GM21360 (cell line): Measurements from ENCODE around the gene C3orf80.
"Not testable (repeated sequence)": the region's sequence is repeated elsewhere in the genome, so short reads cannot be mapped to it uniquely, and the experiment has no call there.

ENCODE experiments used
- ATAC-seq: cut with Tn5 transposase; IDR thresholded peaks from one replicate; pipeline ENCODE4 v1.9.1; 2021; ENCODE audit warnings: mild to moderate bottlenecking, moderate library complexity; ENCODE audit not compliant: unreplicated experiment

The C3orf80 gene

DNA sequence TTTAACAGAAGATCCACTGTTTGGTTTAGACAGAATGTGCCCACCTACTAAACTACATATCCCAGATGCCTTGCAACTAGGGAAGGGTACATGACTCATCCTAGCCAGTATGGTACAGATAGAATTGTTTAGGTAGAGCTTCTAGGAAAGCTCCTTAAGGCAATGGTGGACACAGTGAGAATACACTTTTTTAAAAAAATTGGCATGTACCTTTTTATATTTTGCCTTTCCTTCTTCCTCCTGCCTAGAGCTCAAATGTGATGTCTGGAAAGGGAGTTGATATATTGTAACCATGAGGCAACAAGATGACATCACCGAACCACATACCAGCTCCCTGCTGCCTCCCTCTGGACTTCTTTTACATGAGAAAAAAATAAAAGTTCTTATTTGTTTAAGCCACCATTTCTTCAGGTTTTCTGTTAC lies 14.4 kb upstream of the C3orf80 start:
- no peak for ATAC-seq

DNA sequence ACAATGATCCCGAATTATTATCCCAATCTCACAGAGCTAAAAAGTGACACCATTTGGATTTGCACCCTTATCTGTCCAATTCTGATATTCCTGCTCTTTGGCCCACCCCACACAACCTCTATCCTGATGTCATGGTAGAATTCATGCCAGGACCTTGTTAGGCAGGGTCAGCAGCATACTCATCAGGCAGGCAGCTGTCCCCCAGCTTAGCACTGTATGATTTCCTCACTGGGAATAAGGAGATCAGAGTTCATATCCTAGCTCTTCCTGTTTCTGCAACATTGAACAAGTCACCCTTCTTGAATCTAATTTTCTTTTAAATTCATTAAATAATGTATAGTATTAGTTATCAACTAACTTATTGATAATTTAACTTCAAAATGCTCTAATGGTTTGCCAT lies 12.0 kb upstream of the C3orf80 start:
- no peak for ATAC-seq

DNA sequence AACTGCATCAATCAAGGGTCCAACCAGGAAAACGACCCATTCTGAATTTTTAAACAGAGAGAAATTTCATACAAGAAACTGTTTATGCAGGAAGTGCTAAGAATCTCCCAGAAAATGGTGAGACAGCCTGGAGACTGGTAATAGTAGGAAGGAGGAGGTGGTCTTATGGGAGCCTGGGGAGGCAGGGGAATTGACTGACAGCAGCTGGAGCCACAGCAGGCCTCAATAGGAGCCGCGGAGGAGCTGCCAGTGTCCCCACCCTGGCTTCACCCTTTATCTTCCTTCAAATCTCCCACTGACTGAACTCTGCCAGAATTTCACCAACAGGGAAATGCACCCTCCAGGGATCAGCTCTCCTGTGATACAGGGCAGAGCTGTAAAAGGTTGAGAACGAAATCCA lies 7.5 kb upstream of the C3orf80 start:
- no peak for ATAC-seq

DNA sequence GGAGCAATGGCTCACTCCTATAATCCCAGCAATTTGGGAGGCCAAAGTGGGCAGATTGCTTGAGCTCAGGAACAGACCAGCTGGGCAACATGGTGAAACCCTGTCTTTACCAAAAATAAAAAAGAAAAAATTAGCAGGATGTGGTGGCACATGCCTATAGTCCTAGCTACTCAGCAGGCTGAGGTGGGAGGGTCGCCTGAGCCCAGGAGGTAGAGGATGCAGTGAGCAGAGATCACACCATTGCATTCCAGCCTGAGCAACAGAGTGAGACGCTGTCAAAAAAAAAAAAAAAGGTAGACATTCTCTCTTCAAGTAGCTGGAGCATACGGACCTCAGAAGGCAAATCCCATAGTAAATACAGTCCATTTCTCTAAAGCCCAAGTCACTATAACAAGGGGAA lies 7.1 kb upstream of the C3orf80 start:
- ATAC-seq, result no peak

DNA sequence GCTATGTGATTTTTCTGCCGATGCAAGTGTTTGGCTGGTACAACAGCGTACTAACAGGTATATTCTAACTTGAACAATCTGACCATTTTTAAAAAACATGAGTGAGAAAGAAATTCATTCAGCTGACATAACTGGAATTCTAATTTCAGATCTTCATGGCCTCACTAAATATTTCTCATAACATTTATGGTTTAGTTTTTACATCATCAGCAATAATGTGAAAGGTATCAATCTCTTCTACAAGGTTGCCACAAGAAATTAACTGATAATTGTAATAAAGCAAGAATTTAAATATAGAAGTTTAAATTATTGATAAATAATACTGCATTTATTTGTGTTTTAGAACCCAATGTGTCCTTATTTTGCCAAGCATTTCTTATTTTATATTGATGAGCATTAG lies 5.2 kb upstream of the C3orf80 start:
- no peak for ATAC-seq

DNA sequence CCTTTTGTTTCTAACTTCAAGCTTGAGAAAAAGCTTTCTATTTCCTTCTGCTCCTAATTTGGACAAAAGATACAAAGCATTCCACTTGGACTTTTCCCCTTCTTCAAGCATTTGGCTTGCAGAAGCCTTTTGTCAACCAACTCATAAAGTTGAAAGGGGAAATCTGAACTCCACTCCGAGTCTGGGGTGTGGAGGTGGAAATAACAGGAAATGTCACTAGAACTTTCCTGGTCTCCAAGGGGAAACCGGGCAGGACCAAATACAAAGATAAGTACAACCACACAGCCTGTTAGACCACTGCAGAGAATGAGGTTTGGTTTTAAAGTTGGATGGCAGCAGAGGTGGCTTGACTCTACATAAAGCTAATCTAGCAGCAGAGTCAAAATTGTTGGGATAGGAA lies 4.2 kb upstream of the C3orf80 start:
- no peak for ATAC-seq

DNA sequence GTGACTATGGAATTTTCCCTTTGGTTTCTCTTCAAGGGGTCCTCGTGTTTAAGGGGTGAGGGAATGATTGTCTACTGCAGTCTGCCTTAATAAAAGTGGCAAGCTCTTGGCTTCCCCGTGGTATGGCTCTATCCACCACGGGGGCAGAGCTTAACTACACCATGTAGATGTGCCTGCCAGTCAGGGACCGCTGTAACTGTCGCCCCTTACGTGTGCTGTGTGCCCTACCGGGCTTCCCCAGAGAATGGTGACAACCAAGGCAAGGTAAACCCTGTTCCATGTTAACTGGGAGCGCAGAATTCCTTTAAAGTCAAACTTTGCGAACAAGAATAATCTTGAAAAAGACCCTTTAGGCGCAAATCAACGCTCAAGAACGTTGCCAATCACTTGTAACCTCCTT lies 966 bp upstream of the C3orf80 start:
- no peak for ATAC-seq

DNA sequence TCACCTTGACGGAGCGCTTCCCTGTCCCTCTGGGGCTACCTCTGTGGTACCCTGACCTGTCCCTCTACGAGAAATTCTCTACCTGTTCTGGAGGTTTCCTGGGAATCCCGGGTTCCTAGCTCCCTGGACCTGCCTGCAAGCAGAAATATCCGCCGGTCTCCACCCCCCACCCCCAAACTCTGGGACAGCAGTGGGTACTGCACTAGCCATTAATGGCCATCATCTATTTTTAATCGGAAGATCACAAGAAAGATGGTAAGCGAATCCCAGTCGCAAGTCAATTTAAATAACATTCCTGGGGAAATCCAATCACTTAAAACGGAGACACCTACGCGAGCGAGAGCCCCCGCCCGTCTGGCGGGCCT lies 429 bp upstream of the C3orf80 start:
- ATAC-seq, result no peak

DNA sequence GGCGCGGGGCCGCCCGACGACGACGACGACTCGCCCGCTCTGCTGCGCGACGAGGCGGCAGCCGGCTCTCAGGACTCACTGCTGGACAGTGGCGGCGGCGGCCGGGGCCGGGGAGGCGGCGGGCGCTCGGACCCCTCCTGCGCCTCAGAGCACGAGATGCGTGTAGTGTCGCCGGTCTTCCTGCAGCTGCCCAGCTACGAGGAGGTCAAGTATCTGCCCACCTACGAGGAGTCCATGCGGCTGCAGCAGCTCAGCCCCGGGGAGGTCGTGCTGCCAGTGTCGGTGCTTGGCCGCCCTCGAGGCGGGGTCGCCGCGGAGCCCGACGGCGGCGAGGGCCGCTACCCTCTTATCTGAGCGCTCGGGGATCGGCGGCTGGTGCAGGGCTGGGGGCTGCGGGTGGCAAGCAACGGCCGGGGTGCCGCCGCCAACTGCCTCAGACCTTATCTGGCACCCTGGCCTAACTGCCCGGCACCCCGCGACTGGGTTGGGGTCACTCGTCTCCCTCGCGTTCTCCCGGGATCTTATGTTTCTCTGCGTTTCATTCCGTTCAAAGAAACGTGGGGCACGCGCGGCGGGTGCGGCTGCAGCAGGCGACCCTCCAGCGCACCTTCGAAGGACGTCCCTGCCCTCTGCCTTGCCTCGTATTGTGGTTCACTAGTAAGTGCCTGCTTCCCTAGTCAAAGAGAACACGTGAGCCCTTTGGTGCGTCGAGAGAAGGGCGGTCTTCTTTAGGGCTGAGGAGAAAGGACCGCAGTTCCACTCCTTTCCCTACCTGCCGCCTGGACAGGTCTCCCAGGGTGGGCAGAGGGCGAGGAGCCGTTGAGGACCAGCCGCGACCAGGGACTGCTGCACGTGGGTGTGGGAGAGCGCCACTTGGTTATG lies 1.0 kb downstream of the C3orf80 start:
- no peak for ATAC-seq

DNA sequence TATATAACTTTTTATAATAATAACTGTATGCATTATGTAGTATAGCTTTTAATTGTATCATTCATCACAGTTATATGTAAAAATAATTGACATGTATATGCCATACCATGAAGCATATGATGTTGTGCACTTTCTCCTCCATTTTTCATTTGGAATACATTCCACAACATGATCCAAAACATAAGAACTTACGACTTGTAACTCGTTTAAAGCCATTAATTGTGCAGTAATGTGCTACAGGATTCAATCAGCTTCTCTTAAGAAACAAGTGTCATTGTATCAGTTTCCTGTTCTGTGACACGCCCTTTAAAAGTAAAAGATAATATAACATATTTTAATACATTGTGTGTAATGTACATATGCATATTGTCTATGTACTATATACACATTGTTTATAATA lies 2.2 kb downstream of the C3orf80 start:
- ATAC-seq, result no peak

DNA sequence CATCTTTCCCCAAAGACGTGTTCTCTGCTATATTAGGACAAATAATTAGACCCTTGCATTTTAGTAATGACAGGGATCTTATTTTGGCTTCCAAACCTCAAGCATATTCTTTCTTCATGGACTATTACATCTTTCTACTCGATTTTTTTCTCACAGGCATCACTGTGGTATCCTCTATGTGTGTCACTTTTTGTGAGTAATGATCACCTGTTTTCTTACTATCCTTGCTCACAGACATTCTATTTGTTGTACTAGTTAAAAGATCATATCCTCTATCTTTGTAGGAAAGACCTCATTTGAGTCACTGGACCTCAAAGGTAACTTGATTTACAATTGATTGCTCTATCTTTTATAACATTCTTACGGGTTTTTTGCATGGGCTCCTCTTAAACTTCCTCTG lies 6.8 kb downstream of the C3orf80 start:
- ATAC-seq, result no peak

DNA sequence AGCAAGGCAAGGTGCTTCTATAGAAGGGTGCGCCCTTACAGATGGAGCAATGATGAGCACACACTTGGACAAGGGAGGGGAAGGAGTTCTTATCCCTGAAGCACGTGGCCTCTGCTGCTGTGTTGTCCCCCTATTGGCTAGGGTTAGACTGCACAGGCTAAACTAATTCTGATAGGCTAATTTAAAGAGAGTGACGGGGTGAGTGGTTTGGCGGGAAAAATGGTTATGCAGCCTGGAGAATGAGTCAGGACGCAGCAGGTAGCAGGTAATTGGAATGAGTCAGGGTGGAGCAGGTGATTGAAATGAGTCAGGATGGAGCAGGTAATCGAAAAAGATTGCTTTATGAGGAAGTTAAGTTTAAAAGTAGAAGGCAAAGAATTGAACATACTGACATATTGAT lies 15.5 kb downstream of the C3orf80 start:
- not testable (repeated sequence) for ATAC-seq

DNA sequence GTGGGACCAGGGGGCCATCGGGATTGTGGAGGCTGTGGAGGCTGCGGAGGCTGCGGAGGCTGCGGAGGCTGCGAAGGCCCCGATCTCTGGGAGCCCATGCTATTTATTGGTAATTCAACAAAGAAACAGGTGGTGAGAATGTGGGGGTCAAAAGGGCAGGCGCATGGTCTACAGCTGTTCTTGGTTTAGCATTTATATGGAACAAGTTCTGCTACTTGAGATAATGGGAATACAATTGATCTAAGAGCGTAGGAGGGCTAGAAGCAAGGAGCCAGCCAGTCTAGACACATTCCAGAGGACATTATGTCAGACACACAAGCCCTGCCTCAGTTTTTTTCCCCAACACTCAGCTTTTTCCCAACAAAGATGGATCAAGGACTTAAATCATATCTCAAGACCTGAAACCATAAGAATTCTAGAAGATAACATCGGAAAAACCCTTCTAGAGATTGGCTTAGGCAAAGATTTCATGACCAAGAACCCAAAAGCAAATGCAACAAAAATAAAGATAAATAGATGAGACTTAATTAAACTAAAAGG lies 20.1 kb downstream of the C3orf80 start:
- ATAC-seq, result no peak

DNA sequence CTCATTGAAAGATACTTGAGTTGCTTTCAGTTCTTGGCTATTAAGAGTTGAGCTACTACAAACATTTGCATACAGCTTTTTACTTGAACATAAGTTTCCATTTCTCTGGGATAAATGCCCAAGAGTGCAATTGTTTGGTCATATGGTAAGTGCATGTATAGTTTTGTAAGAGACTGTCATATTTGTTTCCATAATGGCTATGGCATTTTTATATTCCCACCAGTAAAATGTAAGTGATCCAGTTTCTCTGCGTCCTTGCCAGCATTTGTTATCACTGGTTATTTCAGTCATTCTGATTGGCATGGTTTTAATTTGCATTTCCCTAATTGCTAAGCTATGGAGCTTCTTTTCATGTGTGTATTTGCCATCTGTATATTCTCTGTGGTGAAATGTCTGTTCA lies 22.5 kb downstream of the C3orf80 start:
- no peak for ATAC-seq

DNA sequence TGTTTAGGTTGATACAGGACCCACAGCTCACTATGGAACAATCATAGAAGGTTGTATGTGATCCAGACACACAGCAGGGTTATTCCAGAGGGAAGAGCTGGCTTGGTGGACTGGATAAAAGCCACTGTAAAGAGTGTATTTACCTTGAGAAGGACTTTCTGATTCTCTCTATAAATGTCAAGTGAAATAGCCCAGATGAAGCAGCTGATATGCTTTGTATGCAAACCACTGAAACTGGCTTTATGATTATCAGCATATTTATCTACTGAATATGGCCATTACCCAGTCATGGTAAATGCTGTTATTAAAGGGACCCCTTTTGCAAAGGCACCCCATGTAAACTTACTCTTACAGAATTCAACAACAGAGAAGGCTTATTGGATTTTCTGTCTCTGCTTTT lies 28.1 kb downstream of the C3orf80 start:
- no peak for ATAC-seq

DNA sequence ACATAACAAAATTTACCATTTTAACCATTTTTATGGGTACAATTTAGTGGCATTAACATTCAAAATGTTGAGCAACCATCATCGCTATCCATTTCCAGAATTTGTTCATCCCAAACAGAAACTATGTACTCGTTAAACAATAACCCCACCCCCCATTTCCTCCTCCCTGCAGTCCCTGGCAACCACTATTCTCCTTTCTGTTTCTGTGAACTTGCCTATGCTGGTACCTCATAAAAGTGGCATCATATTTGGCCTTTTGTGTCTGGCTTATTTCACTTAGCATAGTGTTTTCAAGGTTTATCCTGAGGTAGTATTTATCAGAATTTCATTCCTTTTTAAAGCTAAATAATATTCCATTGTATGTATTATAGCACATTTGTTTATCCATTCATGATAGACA lies 32.4 kb downstream of the C3orf80 start:
- no peak for ATAC-seq

DNA sequence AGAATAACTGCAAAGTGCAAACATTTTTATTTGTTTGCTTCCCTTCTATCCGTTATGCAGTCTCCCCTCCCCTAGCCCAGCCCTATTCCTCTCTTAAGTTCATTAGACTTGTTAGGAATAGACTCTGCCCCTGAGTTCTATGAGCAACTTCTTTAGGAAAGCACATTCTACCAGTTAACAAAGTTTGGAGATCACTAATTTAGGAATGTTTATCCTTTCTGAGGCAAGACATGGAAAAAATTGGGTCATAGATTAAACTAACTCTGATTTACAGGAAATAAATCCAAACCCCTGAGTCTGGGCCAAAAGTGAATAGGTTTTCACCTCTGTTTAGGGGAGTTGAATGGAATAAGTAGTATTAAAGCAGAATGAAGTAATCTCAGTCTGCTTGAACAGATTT lies 34.4 kb downstream of the C3orf80 start:
- ATAC-seq, result no peak

DNA sequence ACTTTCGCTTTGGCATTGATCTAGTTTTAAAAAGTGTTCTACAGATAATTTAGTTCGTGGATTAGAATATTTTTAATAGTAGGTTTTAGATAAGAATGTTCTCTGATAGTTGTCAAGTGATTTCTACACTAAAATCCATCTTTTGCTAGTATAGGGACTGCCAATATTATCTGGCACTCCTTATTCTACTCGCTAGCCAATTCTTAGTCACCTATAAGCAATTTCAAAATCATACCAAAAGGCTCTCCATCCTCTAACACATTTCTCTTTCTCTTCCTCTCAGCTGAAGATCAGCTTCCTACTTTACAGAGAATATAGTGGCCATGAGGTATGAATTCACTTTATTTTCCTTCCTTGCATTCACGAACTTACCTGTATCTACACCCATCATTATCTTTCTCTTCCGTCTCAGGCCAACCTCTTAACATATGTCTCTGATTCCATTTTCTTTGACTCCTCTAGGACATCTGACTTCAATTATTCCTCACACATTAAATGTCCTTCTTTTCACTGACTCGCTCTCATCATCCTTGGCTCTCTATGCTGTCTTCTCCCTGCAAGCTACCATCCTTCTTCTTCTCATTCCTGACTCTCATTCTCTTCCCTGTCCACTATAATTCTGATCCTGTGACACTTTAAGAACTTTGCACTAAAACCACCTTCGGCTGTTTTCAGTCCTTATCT lies 35.5 kb downstream of the C3orf80 start:
- ATAC-seq, result no peak

DNA sequence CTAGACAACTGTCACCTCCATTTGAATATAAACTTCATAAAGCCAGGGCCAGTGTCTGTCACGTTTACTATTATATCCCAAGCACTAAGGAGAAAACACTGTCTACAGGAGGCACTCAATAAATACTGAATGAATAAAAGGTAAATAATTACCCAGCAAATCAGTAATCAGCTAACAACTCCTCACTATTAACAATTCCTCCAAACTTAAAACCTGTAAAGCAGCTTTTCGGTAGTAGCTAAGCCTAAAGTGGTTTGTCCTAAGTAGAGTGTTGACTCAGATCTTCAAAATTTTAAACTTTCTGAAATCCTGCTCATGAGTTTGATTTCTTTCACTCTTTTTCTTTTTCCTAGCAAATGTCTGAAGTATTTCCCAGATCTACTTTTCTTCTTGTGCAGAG lies 39.9 kb downstream of the C3orf80 start:
- ATAC-seq, result no peak
